HG02884 (cell line): ENCODE data around the gene LEKR1.
"Not testable (repeated sequence)": the region's sequence is repeated elsewhere in the genome, so short reads cannot be mapped to it uniquely, and the experiment has no call there.

Experiments
- ATAC-seq: cut with Tn5 transposase; IDR thresholded peaks from one replicate; pipeline ENCODE4 v1.9.1; 2021; ENCODE audit warnings: mild to moderate bottlenecking, moderate library complexity; ENCODE audit not compliant: unreplicated experiment

Gene LEKR1

GRCh38 chr3:156803952-156804741, 22.0 kb upstream of the LEKR1 start:
- ATAC-seq, result no peak

GRCh38 chr3:156806698-156807097, 19.5 kb upstream of the LEKR1 start:
- ATAC-seq, result no peak

GRCh38 chr3:156808025-156808424, 18.1 kb upstream of the LEKR1 start:
- no peak for ATAC-seq

GRCh38 chr3:156811089-156811862, 14.9 kb upstream of the LEKR1 start:
- no peak for ATAC-seq

- no peak for ATAC-seq
Observed at GRCh38 chr3:156812521-156813335, 13.4 kb upstream of the LEKR1 start.

GRCh38 chr3:156814295-156814694, 11.9 kb upstream of the LEKR1 start:
- no peak for ATAC-seq

- ATAC-seq, result peak; percentile 15
Observed at GRCh38 chr3:156816091-156816793, 9.9 kb upstream of the LEKR1 start.

GRCh38 chr3:156816794-156817645, 9.1 kb upstream of the LEKR1 start:
- ATAC-seq, result peak; percentile 66

- ATAC-seq, result no peak
Observed at GRCh38 chr3:156817646-156818272, 8.4 kb upstream of the LEKR1 start.

GRCh38 chr3:156818273-156818651, 7.9 kb upstream of the LEKR1 start:
- no peak for ATAC-seq

GRCh38 chr3:156818890-156819289, 7.3 kb upstream of the LEKR1 start:
- ATAC-seq, result no peak

- no peak for ATAC-seq
Observed at GRCh38 chr3:156819842-156820691, 6.1 kb upstream of the LEKR1 start.

- ATAC-seq, result no peak
Observed at GRCh38 chr3:156820692-156821080, 5.5 kb upstream of the LEKR1 start.

GRCh38 chr3:156822626-156823260, 3.4 kb upstream of the LEKR1 start:
- ATAC-seq, result not testable (repeated sequence)

GRCh38 chr3:156825795-156826143, 384 bp upstream of the LEKR1 start:
- ATAC-seq, result peak; percentile 53

- ATAC-seq, result no peak
Observed at GRCh38 chr3:156826896-156827882, 1.0 kb downstream of the LEKR1 start.

GRCh38 chr3:156831006-156831405, 4.9 kb downstream of the LEKR1 start:
- ATAC-seq, result no peak
